ENCODE data around the gene UBE4B. TPM values are rescaled to one million over a fixed set of nuclear protein-coding genes. Genes with fewer than 3 reads are reported as not detected.

Gene UBE4B
- polyA plus RNA-seq, 3 donors = 6.0 to 34.6 (median 9.2) TPM

DNA sequence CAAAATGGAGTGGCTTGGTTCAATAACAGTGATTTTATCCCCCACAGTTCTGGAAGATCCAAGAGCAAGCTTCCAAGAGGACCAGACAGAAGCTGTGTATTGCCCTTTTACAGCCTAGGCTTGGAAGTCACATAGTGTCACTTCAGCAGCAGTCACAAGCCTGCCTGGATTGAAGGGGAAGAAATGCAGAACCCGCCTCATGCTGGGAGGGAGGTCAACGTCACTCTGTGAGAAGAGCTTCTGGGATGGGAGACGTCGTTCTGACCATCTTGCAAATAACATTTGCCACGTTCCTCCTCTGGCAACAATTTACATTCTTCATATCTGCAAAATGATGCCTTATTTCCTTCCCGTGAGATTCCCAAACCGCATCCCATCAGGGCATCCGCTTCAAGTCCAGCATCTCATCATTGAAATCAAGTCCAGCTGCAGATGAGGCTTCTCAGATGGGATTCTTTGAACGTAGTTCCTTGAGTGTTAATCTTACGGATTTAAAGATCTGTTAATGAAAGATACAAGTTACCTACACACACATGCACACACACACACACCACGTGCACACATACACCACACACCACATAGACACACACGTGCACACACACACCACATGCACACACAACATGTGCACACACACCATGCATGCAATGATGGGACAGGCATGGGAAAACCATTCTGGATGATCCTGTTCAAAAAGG, 153.7 kb downstream of the UBE4B start:
- H3K9ac ChIP-seq (ENCODE audit: insufficient read depth, low read length, poor library complexity, severe bottlenecking) = no peak overlapping the region
- intact Hi-C loops (cut with micrococcal nuclease) = no loop called here
- H3K36me3 ChIP-seq (replicated peaks in 1 of 2; ENCODE audit: control insufficient read depth in 1 of 2, insufficient read depth in 2 of 2, low read length in 2 of 2) = peaks cover 0 to under 1% of the 10 kb centered on the region in 2 donors
- no peaks in the 10 kb centered on the region for H3K79me2 ChIP-seq (ENCODE audit: insufficient read depth, low read length)
- no peak overlapping the region for H3K4me2 ChIP-seq (replicated peaks; ENCODE audit: extremely low read depth, low read length, poor library complexity, severe bottlenecking)
- peaks cover 0 to 4% (median under 1%) of the 10 kb centered on the region in 7 donors for H3K9me3 Mint-ChIP-seq
- no peaks in the 10 kb centered on the region for H4K20me1 ChIP-seq (ENCODE audit: insufficient read depth, low read length)
- peaks cover 6% of the 10 kb centered on the region for H3K4me1 Mint-ChIP-seq
- WGBS (ENCODE audit: insufficient coverage) = 98% methylated on average over 8 of the region's 12 CpGs
- H3K27me3 ChIP-seq (ENCODE audit: control insufficient read depth in 2 of 2, insufficient read depth in 2 of 2, low read length in 2 of 2) = no peaks in the 10 kb centered on the region
- H3K27me3 Mint-ChIP-seq (ENCODE audit: low read depth in 3 of 3) = no peaks in the 10 kb centered on the region
- no peak overlapping the region for H3K4me3 Mint-ChIP-seq
- peaks cover 0 to 4% of the 10 kb centered on the region in 2 donors for H3K4me1 ChIP-seq (ENCODE audit: control insufficient read depth in 1 of 2, insufficient read depth in 2 of 2, low read length in 2 of 2)
- H3K36me3 Mint-ChIP-seq = peaks cover under 1 to 1% of the 10 kb centered on the region in 2 donors
- H3K27ac Mint-ChIP-seq = no peak overlapping the region
- no peak for DNase-seq
- no peak overlapping the region for H3K4me3 ChIP-seq (replicated peaks in 1 of 3; ENCODE audit: low read depth in 2 of 3, low read length in 3 of 3)
- no peak overlapping the region for H2AFZ ChIP-seq (ENCODE audit: insufficient read depth, low read depth, low read length, poor library complexity, severe bottlenecking)
- H3K27ac ChIP-seq (ENCODE audit: low read depth in 1 of 2, low read length in 2 of 2) = no peak overlapping the region
- H3K9me3 ChIP-seq (replicated peaks in 1 of 2; ENCODE audit: control insufficient read depth in 1 of 2, insufficient read depth in 1 of 2, low read length in 2 of 2) = no peaks in the 10 kb centered on the region
- TF ChIP-seq, protein P1, sequence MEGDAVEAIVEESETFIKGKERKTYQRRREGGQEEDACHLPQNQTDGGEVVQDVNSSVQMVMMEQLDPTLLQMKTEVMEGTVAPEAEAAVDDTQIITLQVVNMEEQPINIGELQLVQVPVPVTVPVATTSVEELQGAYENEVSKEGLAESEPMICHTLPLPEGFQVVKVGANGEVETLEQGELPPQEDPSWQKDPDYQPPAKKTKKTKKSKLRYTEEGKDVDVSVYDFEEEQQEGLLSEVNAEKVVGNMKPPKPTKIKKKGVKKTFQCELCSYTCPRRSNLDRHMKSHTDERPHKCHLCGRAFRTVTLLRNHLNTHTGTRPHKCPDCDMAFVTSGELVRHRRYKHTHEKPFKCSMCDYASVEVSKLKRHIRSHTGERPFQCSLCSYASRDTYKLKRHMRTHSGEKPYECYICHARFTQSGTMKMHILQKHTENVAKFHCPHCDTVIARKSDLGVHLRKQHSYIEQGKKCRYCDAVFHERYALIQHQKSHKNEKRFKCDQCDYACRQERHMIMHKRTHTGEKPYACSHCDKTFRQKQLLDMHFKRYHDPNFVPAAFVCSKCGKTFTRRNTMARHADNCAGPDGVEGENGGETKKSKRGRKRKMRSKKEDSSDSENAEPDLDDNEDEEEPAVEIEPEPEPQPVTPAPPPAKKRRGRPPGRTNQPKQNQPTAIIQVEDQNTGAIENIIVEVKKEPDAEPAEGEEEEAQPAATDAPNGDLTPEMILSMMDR (IDR thresholded peaks at IDR 0.05) = no peak

DNA sequence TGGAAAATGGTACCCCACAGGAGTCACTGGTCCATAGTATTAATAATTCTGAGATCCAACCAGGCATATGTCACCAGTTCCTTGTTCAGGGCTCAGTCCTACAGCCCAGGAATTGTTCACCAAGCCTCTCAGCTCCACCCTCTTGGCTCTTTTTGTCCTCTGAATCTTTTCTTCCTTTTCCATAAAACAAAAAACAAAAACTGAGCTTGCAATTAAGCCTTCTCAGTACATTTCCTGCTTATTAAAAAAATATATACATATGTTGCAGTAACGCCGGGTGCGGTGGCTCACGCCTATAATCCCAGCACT, 154.2 kb downstream of the UBE4B start:
- H4K20me1 ChIP-seq (ENCODE audit: insufficient read depth, low read length) = no peaks in the 10 kb centered on the region
- no peaks in the 10 kb centered on the region for H3K79me2 ChIP-seq (ENCODE audit: insufficient read depth, low read length)
- Mint-ChIP-seq H3K27me3 (ENCODE audit: low read depth in 3 of 3) (peaks cover 0 to 2% (median 0%) of the 10 kb centered on the region in 3 donors), H3K27ac (no peak overlapping the region), H3K4me1 (peaks cover 10% of the 10 kb centered on the region), H3K4me3 (no peak overlapping the region), H3K9me3 (peaks cover 0 to 5% (median 2%) of the 10 kb centered on the region in 7 donors), H3K36me3 (peaks cover 0 to 1% of the 10 kb centered on the region in 2 donors)
- H3K4me2 ChIP-seq (replicated peaks; ENCODE audit: extremely low read depth, low read length, poor library complexity, severe bottlenecking) = no peak overlapping the region
- H3K27ac ChIP-seq (ENCODE audit: low read depth in 1 of 2, low read length in 2 of 2) = no peak overlapping the region
- peaks cover 0 to 4% of the 10 kb centered on the region in 2 donors for H3K4me1 ChIP-seq (ENCODE audit: control insufficient read depth in 1 of 2, insufficient read depth in 2 of 2, low read length in 2 of 2)
- no peak overlapping the region for H3K4me3 ChIP-seq (replicated peaks in 1 of 3; ENCODE audit: low read depth in 2 of 3, low read length in 3 of 3)
- WGBS (ENCODE audit: insufficient coverage) = no CpG with 5 or more reads among the region's 4 CpGs
- H2AFZ ChIP-seq (ENCODE audit: insufficient read depth, low read depth, low read length, poor library complexity, severe bottlenecking) = no peak overlapping the region
- intact Hi-C loops (cut with micrococcal nuclease) = no loop called here
- TF ChIP-seq, protein P1 (IDR thresholded peaks at IDR 0.05) = no peak
- no peak overlapping the region for H3K9ac ChIP-seq (ENCODE audit: insufficient read depth, low read length, poor library complexity, severe bottlenecking)
- H3K36me3 ChIP-seq (replicated peaks in 1 of 2; ENCODE audit: control insufficient read depth in 1 of 2, insufficient read depth in 2 of 2, low read length in 2 of 2) = no peaks in the 10 kb centered on the region
- no peak for DNase-seq
- H3K9me3 ChIP-seq (replicated peaks in 1 of 2; ENCODE audit: control insufficient read depth in 1 of 2, insufficient read depth in 1 of 2, low read length in 2 of 2) = no peaks in the 10 kb centered on the region
- no peaks in the 10 kb centered on the region for H3K27me3 ChIP-seq (ENCODE audit: control insufficient read depth in 2 of 2, insufficient read depth in 2 of 2, low read length in 2 of 2)

Data from CD14-positive monocyte (primary cell).